ENCODE measurements around the gene APC. TPM values are rescaled to one million over a fixed set of nuclear protein-coding genes. Genes with fewer than 3 reads are reported as not detected.
"Not testable (repeated sequence)": the region's sequence is repeated elsewhere in the genome, so short reads cannot be mapped to it uniquely, and the experiment has no call there.

The APC gene
- total RNA-seq, 1 donor from 2014 or later: 48.5 TPM

DNA sequence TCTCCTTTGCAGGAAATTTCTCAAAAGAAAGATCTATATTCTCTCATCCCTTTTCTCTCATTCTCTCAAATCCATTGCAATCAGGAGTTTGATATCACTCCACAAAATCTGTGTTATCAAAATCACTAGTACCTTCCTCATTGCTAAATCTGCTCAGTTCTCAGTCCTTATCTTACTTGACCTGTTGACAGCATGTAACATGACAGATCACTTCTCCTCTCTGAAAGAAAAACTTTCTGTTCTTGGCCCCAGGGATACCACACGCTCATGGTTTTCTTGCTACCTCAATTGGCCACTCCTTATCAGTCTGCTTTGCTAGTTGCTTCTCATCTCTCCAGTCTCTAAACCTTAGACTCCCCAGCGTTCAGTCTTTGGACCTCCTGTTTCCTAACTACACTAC is 145.5 kb downstream of the APC start:
- TF ChIP-seq CTCF (IDR thresholded peaks at IDR 0.05; ENCODE audit: unreplicated experiment): no peak
- Mint-ChIP-seq H3K27me3 (no peaks in the 10 kb centered on the region), H3K4me3 (ENCODE audit: low read depth) (no peak overlapping the region), H3K4me1 (ENCODE audit: low read depth) (no peaks in the 10 kb centered on the region), H3K9me3 (ENCODE audit: low read depth) (no peaks in the 10 kb centered on the region), H3K36me3 (ENCODE audit: insufficient read depth) (peaks cover 19% of the 10 kb centered on the region), H3K27ac (no peak overlapping the region)
- no peak for DNase-seq (ENCODE audit: low spot score, unreplicated experiment)

DNA sequence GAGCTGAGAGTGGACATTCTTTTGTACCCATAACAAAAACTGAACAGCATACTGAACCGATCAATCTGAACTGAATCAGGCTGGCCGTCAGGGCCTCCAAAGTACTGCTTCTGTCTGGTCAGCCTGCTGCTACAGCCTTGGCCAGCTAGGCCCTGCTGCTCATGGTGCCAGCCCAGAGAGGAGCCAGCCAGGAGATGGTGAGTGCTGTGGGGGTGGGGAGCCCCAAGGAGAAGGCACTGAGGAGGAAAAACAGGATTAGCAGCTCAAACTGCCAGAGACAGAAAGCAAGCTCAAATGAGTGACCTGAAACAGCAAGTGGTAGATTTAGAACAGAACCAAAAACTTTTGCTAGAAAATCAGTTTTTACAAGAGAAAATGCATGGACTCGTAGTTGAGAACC is 147.3 kb downstream of the APC start:
- Mint-ChIP-seq H3K4me1 (ENCODE audit: low read depth) (no peaks in the 10 kb centered on the region), H3K27me3 (no peaks in the 10 kb centered on the region), H3K4me3 (ENCODE audit: low read depth) (no peak overlapping the region), H3K27ac (no peak overlapping the region), H3K36me3 (ENCODE audit: insufficient read depth) (peaks cover 15% of the 10 kb centered on the region), H3K9me3 (ENCODE audit: low read depth) (no peaks in the 10 kb centered on the region)
- no peak for TF ChIP-seq CTCF (IDR thresholded peaks at IDR 0.05; ENCODE audit: unreplicated experiment)
- no peak for DNase-seq (ENCODE audit: low spot score, unreplicated experiment)

GRCh38 chr5:112886975-112887374 is 149.3 kb downstream of the APC start:
- Mint-ChIP-seq H3K27me3 (no peaks in the 10 kb centered on the region), H3K27ac (no peak overlapping the region), H3K36me3 (ENCODE audit: insufficient read depth) (peaks cover 15% of the 10 kb centered on the region), H3K9me3 (ENCODE audit: low read depth) (no peaks in the 10 kb centered on the region), H3K4me1 (ENCODE audit: low read depth) (no peaks in the 10 kb centered on the region), H3K4me3 (ENCODE audit: low read depth) (no peak overlapping the region)
- no peak for TF ChIP-seq CTCF (IDR thresholded peaks at IDR 0.05; ENCODE audit: unreplicated experiment)
- no peak for DNase-seq (ENCODE audit: low spot score, unreplicated experiment)

GRCh38 chr5:112892066-112892465 is 154.4 kb downstream of the APC start:
- not testable (repeated sequence) for H3K9me3 Mint-ChIP-seq (ENCODE audit: low read depth); H3K27me3 Mint-ChIP-seq; H3K4me3 Mint-ChIP-seq (ENCODE audit: low read depth); DNase-seq (ENCODE audit: low spot score, unreplicated experiment); H3K4me1 Mint-ChIP-seq (ENCODE audit: low read depth); H3K27ac Mint-ChIP-seq
- peaks cover 10% of the 10 kb centered on the region for H3K36me3 Mint-ChIP-seq (ENCODE audit: insufficient read depth)

DNA sequence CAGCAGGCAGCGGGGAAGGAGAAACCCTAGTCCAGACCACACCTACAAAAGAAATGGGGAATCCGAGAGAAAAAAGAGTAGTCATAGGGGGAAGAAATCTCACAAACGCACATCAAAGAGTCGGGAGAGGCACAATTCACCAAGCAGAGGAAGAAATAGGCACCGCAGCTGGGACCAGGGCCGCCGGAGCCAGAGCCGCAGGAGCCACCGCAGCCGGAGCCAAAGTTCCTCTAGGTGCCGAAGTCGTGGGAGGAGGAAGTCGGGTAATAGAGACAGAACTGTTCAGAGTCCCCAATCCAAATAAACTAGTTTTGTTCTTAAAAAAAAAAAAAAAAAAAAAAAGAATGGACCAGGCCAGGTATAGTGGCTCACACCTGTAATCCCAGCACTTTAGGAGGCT is 155.1 kb downstream of the APC start:
- H3K4me3 Mint-ChIP-seq (ENCODE audit: low read depth): no peak overlapping the region
- no peak overlapping the region for H3K27ac Mint-ChIP-seq
- H3K36me3 Mint-ChIP-seq (ENCODE audit: insufficient read depth): peaks cover 10% of the 10 kb centered on the region
- no peak for TF ChIP-seq CTCF (IDR thresholded peaks at IDR 0.05; ENCODE audit: unreplicated experiment)
- H3K27me3 Mint-ChIP-seq: no peaks in the 10 kb centered on the region
- H3K4me1 Mint-ChIP-seq (ENCODE audit: low read depth): no peaks in the 10 kb centered on the region
- no peaks in the 10 kb centered on the region for H3K9me3 Mint-ChIP-seq (ENCODE audit: low read depth)
- DNase-seq (ENCODE audit: low spot score, unreplicated experiment): no peak

GRCh38 chr5:112895682-112896081 is 158.0 kb downstream of the APC start:
- H3K4me1 Mint-ChIP-seq (ENCODE audit: low read depth): no peaks in the 10 kb centered on the region
- DNase-seq (ENCODE audit: low spot score, unreplicated experiment): no peak
- peaks cover 18% of the 10 kb centered on the region for H3K36me3 Mint-ChIP-seq (ENCODE audit: insufficient read depth)
- no peak overlapping the region for H3K4me3 Mint-ChIP-seq (ENCODE audit: low read depth)
- TF ChIP-seq CTCF (IDR thresholded peaks at IDR 0.05; ENCODE audit: unreplicated experiment): no peak
- no peak overlapping the region for H3K27ac Mint-ChIP-seq
- no peaks in the 10 kb centered on the region for H3K9me3 Mint-ChIP-seq (ENCODE audit: low read depth)
- H3K27me3 Mint-ChIP-seq: no peaks in the 10 kb centered on the region

Other genes starting within 250 kb of the APC start
- 61.6 and 62.0 TPM in 2 replicates for gene SRP19, start 123.4 kb downstream of the APC start, total RNA-seq
- gene REEP5, start 184.3 kb downstream of the APC start, total RNA-seq: 31.9 and 33.8 TPM in 2 replicates
- gene DCP2, start 238.9 kb downstream of the APC start, total RNA-seq: 84.0 and 93.0 TPM in 2 replicates

All from progenitor cell of endocrine pancreas (in vitro differentiated cells).